Neural cell (in vitro differentiated cells): ENCODE measurements around the gene NHEJ1.

Experiments
- CTCF ChIP-seq: fragments of 450-650 bp; IDR thresholded peaks from 2 replicates; pipeline ENCODE4 v1.5.1; 2014; ENCODE audit warnings: antibody characterized with exemption, mild to moderate bottlenecking, moderate library complexity; ENCODE audit not compliant: poor library complexity, severe bottlenecking
- POLR2AphosphoS5 ChIP-seq: IDR thresholded peaks from 2 replicates; pipeline ENCODE4 v1.6.1; 2012
- RAD21 ChIP-seq: fragments of 450-650 bp; conservative IDR thresholded peaks from 2 replicates; pipeline ENCODE4 v1.6.1; 2014; ENCODE audit warnings: antibody characterized with exemption, mild to moderate bottlenecking, moderate library complexity

- TF ChIP-seq CTCF (no peak), RAD21 (no peak), POLR2AphosphoS5 (no peak)
Observed at GRCh38 chr2:219172231-219173154, 11.9 kb upstream of the NHEJ1 start.
